KMS-11 (cell line): Measurements from ENCODE around the gene KRT9.

ENCODE experiments used
- H2AFZ ChIP-seq: fragments of 200-600 bp; sonication (generic); 2 replicates; pipeline ENCODE4 v1.6.1; 2016; ENCODE audit warnings: antibody characterized with exemption, mixed run types, low read depth
- H3K27ac ChIP-seq: fragments of 200-600 bp; sonication (generic); 2 replicates; pipeline ENCODE4 v1.6.1; 2016; ENCODE audit warnings: mild to moderate bottlenecking, mixed run types
- H3K27me3 ChIP-seq: fragments of 200-600 bp; sonication (generic); 2 replicates; pipeline ENCODE4 v1.6.1; 2017; ENCODE audit warnings: mild to moderate bottlenecking, low read depth, mixed run types, moderate library complexity; ENCODE audit not compliant: insufficient read depth
- H3K36me3 ChIP-seq: fragments of 200-600 bp; sonication (generic); 2 replicates; pipeline ENCODE4 v1.6.1; 2017; ENCODE audit warnings: mild to moderate bottlenecking, mixed run types; ENCODE audit not compliant: insufficient read depth
- H3K4me1 ChIP-seq: fragments of 200-600 bp; sonication (generic); 2 replicates; pipeline ENCODE4 v1.6.1; 2016; ENCODE audit warnings: mild to moderate bottlenecking, low read depth, mixed run types; ENCODE audit not compliant: poor library complexity, severe bottlenecking
- H3K4me2 ChIP-seq: fragments of 200-600 bp; sonication (generic); 2 replicates; pipeline ENCODE4 v1.7.0; 2016; ENCODE audit warnings: mild to moderate bottlenecking, mixed run types
- H3K4me3 ChIP-seq: fragments of 200-600 bp; sonication (generic); IDR thresholded peaks from 2 replicates; pipeline ENCODE4 v1.6.1; 2017; ENCODE audit warnings: low read depth, low read length, mixed read lengths; ENCODE audit not compliant: insufficient read depth
- H3K79me2 ChIP-seq: fragments of 200-600 bp; sonication (generic); 2 replicates; pipeline ENCODE4 v1.6.1; 2016; ENCODE audit warnings: low read depth, mixed run types; ENCODE audit not compliant: insufficient read depth
- H3K9ac ChIP-seq: fragments of 200-600 bp; sonication (generic); 2 replicates; pipeline ENCODE4 v1.6.1; 2016; ENCODE audit warnings: mild to moderate bottlenecking, mixed run types
- H4K20me1 ChIP-seq: fragments of 200-600 bp; sonication (generic); 2 replicates; pipeline ENCODE4 v1.6.1; 2016; ENCODE audit warnings: mild to moderate bottlenecking, mixed run types; ENCODE audit not compliant: insufficient read depth
- CTCF ChIP-seq: fragments of 200-600 bp; sonication (generic); conservative IDR thresholded peaks from 2 replicates; pipeline ENCODE4 v1.6.1; 2017; ENCODE audit warnings: low read depth, mild to moderate bottlenecking, antibody characterized with exemption, low read length, moderate library complexity, mixed read lengths

KRT9 gene

GRCh38 chr17:41599680-41600079 lies 27.8 kb upstream of the KRT9 start:
- H3K27ac ChIP-seq, result no peak overlapping the region
- no peak for TF ChIP-seq CTCF
- peaks cover 11% of the 10 kb centered on the region; the same call in 1 of the 2 replicates for H3K27me3 ChIP-seq
- H3K36me3 ChIP-seq, result no peaks in the 10 kb centered on the region
- no peak overlapping the region for H3K4me3 ChIP-seq
- no peaks in the 10 kb centered on the region for H3K79me2 ChIP-seq
- H2AFZ ChIP-seq, result no peak overlapping the region
- H3K4me2 ChIP-seq, result no peak overlapping the region
- no peak overlapping the region for H3K9ac ChIP-seq
- no peaks in the 10 kb centered on the region for H3K4me1 ChIP-seq
- H4K20me1 ChIP-seq, result no peaks in the 10 kb centered on the region

GRCh38 chr17:41595585-41595984 lies 23.7 kb upstream of the KRT9 start:
- no peak overlapping the region for H2AFZ ChIP-seq
- H3K27ac ChIP-seq, result no peak overlapping the region

DNA sequence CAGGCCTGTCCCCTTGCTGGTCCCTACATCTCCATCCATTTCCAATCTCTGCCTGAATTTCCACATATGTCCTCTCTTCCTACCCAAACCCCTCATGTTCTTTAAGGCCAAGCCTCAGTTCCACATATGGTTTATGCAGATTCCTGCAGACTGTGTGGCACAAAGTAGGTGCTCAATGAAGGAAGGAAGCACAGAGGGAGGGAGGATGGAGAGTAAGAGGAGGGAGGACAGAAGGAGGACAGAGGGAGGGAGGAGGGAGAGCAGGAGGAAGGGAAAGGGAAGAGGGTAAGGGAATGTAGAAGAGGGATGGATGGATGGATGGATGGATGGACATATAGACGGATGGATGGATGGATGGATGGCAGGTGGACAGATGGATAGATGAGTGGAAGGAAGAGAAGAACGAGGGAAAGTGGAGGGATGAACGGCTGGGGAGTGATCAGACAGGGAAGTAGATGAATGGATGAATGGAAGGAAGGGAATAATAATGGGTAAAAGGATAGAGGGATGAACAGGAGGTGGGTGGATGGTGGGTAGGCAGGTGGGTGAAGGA lies 22.6 kb upstream of the KRT9 start:
- Histone ChIP-seq H3K36me3 (no peaks in the 10 kb centered on the region), H3K4me1 (no peaks in the 10 kb centered on the region), H3K79me2 (no peaks in the 10 kb centered on the region), H2AFZ (no peak overlapping the region), H4K20me1 (no peaks in the 10 kb centered on the region), H3K27ac (no peak overlapping the region), H3K9ac (no peak overlapping the region), H3K4me2 (no peak overlapping the region), H3K4me3 (no peak overlapping the region), H3K27me3 (peaks cover 39% of the 10 kb centered on the region)
- TF ChIP-seq CTCF, result no peak

More at GRCh38 chr17:41595585-41595984, 23.7 kb upstream of the KRT9 start:
- H3K4me1 ChIP-seq, result no peaks in the 10 kb centered on the region
- H3K9ac ChIP-seq, result no peak overlapping the region
- H3K79me2 ChIP-seq, result no peaks in the 10 kb centered on the region
- H3K36me3 ChIP-seq, result no peaks in the 10 kb centered on the region
- no peak overlapping the region for H3K4me3 ChIP-seq
- H3K27me3 ChIP-seq, result peaks cover 28% of the 10 kb centered on the region
- H4K20me1 ChIP-seq, result no peaks in the 10 kb centered on the region
- TF ChIP-seq CTCF, result no peak
- H3K4me2 ChIP-seq, result no peak overlapping the region

DNA sequence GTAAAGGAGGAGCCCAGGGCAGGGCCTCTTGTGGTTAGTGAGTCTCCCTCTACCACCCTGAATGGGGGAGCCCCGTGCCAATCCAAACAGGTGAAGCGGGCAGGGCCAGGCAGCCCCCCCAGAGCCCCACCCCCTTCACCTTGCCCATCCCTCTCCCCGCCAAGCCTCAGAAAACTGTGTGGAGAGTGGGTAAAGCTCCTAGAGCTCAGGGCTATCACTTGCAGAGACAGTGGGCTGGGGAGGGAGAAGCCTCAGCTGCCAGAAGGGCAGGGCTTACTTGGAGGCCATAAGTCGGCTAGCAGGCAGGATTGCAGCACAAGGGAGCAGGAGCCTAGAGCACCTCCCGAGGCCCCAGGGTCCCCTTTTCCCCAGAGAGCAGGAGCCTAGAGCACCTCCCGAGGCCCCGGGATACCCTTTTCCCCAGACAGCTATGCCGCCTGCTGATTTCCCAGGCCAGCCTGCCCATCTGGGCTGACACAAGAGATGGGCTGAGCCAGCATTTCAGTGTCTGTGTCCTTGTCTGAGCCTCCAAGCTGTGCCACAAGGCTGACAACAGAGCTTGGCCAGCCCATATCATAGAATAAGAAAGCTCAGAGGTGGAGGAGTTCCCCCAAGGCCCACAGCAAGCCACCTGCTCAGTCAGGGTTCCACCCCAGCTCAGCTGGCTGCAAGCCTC lies 21.6 kb upstream of the KRT9 start:
- Histone ChIP-seq H3K4me2 (no peak overlapping the region), H3K27me3 (peaks cover 40% of the 10 kb centered on the region), H3K4me3 (no peak overlapping the region), H3K4me1 (no peaks in the 10 kb centered on the region), H3K27ac (no peak overlapping the region), H2AFZ (no peak overlapping the region), H3K79me2 (no peaks in the 10 kb centered on the region), H3K9ac (no peak overlapping the region), H4K20me1 (no peaks in the 10 kb centered on the region), H3K36me3 (no peaks in the 10 kb centered on the region)
- TF ChIP-seq CTCF, result no peak
